Central memory CD8-positive, alpha-beta T cell (primary cell): Measurements from ENCODE around the gene KLK11.
A peak's percentile ranks its signal among the peaks of the same experiment; 100 is the strongest.

Experiments used
- ATAC-seq: fragments of 150-1000 bp; cut with Tn5 transposase; replicated peaks from 2 replicates; pipeline ENCODE4 v1.10.0; 2022; ENCODE audit warnings: mild to moderate bottlenecking, moderate FRiP score, moderate number of reproducible peaks; ENCODE audit not compliant: poor library complexity, severe bottlenecking; ENCODE audit errors: extremely low read depth
- DNase-seq, 2 donors: peaks; one replicate each; pipeline ENCODE4 v3.0.0; 2021; ENCODE audit warnings: low spot score in 2 of 2
- H3K27ac Mint-ChIP-seq: one replicate; pipeline ENCODE4 v1.8.0; 2022; ENCODE audit warnings: low read depth, mild to moderate bottlenecking, moderate library complexity, mixed read lengths
- H3K27me3 Mint-ChIP-seq: one replicate; pipeline ENCODE4 v1.8.0; 2022; ENCODE audit warnings: mixed read lengths
- H3K36me3 Mint-ChIP-seq: one replicate; pipeline ENCODE4 v1.8.0; 2022; ENCODE audit warnings: mild to moderate bottlenecking, moderate library complexity, mixed read lengths; ENCODE audit not compliant: insufficient read depth
- H3K4me1 Mint-ChIP-seq: one replicate; pipeline ENCODE4 v1.8.0; 2022; ENCODE audit warnings: mixed read lengths
- H3K4me3 Mint-ChIP-seq: one replicate; pipeline ENCODE4 v1.8.0; 2022; ENCODE audit warnings: mild to moderate bottlenecking, moderate library complexity, mixed read lengths
- H3K9me3 Mint-ChIP-seq: one replicate; pipeline ENCODE4 v1.8.0; 2022; ENCODE audit warnings: mixed read lengths

KLK11 gene

GRCh38 chr19:51025401-51025800 lies 1.0 kb downstream of the KLK11 start:
- Mint-ChIP-seq H3K27me3 (peaks cover 69% of the 10 kb centered on the region), H3K27ac (no peak overlapping the region), H3K9me3 (no peaks in the 10 kb centered on the region), H3K36me3 (no peaks in the 10 kb centered on the region), H3K4me3 (no peak overlapping the region), H3K4me1 (no peaks in the 10 kb centered on the region)
- no peak for ATAC-seq
- no peak for DNase-seq

DNA sequence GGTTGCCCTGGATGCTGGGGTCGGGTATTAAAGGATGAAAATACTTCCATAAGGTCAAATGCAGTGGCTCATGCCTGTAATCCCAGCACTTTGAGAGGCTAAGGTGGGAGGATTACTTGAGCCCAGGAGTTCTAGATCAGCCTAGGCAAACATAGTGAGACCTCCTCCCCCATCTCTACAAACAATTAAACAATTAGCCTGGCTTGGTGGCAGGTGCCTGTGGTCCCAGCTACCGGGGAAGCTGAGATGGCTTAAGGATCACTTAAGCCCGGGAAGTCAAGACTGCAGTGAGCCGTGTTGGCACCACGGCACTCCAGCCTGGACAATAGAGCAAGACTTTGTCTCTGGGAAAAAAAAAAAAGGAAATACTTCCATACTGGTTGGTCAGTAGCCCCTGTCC lies 1.5 kb downstream of the KLK11 start:
- H3K27ac Mint-ChIP-seq: no peak overlapping the region
- DNase-seq: no peak
- no peaks in the 10 kb centered on the region for H3K36me3 Mint-ChIP-seq
- peaks cover 73% of the 10 kb centered on the region for H3K27me3 Mint-ChIP-seq
- no peak overlapping the region for H3K4me3 Mint-ChIP-seq
- no peaks in the 10 kb centered on the region for H3K9me3 Mint-ChIP-seq
- peaks cover 3% of the 10 kb centered on the region for H3K4me1 Mint-ChIP-seq
- ATAC-seq: no peak

GRCh38 chr19:51023946-51024345 lies 2.5 kb downstream of the KLK11 start:
- peaks cover 6% of the 10 kb centered on the region for H3K4me1 Mint-ChIP-seq
- H3K9me3 Mint-ChIP-seq: no peaks in the 10 kb centered on the region
- DNase-seq (no peak), ATAC-seq (no peak)
- H3K27ac Mint-ChIP-seq: no peak overlapping the region
- peaks cover 73% of the 10 kb centered on the region for H3K27me3 Mint-ChIP-seq
- no peaks in the 10 kb centered on the region for H3K36me3 Mint-ChIP-seq
- no peak overlapping the region for H3K4me3 Mint-ChIP-seq

GRCh38 chr19:51022526-51022925 lies 3.9 kb downstream of the KLK11 start:
- Mint-ChIP-seq H3K27me3 (peaks cover 82% of the 10 kb centered on the region), H3K9me3 (no peaks in the 10 kb centered on the region), H3K4me3 (no peak overlapping the region), H3K27ac (no peak overlapping the region), H3K36me3 (no peaks in the 10 kb centered on the region), H3K4me1 (peaks cover 18% of the 10 kb centered on the region)
- ATAC-seq (no peak), DNase-seq (no peak)

DNA sequence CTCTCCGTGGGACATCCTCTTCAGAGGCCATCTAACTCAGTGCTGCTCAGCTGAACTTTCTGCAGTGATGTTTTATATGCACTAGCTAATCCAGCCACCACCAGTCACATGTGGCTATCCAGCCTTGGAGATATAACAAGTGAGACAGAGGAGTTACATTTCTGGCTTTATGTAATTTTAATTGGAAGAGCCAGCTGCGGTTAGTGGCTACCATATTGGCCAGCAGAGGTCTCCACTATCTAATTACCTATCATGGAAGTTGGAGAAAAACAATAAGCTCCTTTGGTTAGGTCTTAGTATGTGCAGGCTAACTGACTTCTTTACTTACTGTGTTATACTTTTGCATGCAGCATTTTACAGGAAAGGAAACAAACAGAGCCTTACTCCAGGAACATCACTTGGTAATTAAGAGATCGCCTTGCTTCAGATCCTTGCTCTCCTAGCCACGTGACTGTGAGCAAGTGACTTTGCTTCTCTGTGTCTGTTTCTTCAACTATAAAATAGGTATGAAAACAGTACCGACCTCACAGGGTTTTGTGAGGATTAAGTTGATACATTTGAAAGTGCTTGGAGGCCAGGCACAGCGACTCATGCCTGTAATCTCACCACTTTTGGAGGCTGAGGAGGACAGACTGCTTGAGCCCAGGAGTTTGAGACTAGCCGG lies 5.3 kb downstream of the KLK11 start:
- no peak overlapping the region for H3K4me3 Mint-ChIP-seq
- H3K9me3 Mint-ChIP-seq: no peaks in the 10 kb centered on the region
- H3K27me3 Mint-ChIP-seq: peaks cover 82% of the 10 kb centered on the region
- DNase-seq (no peak), ATAC-seq (no peak)
- H3K4me1 Mint-ChIP-seq: peaks cover 27% of the 10 kb centered on the region
- no peak overlapping the region for H3K27ac Mint-ChIP-seq
- no peaks in the 10 kb centered on the region for H3K36me3 Mint-ChIP-seq

- Mint-ChIP-seq H3K36me3 (no peaks in the 10 kb centered on the region), H3K4me3 (peak within 1 kb of the TSS; percentile 73), H3K27me3 (peaks cover 82% of the 10 kb centered on the region), H3K9me3 (no peaks in the 10 kb centered on the region), H3K4me1 (peaks cover 27% of the 10 kb centered on the region), H3K27ac (peak within 1 kb of the TSS; percentile 5)
- ATAC-seq (no peak), DNase-seq (no peak)
Observed at GRCh38 chr19:51019544-51019925, 6.9 kb downstream of the KLK11 start, which contains the start of gene KLK10. TSS of gene KLK10 (minus strand) at chr19:51019709. CDS start at chr19:51019130, 579 bp downstream.

DNA sequence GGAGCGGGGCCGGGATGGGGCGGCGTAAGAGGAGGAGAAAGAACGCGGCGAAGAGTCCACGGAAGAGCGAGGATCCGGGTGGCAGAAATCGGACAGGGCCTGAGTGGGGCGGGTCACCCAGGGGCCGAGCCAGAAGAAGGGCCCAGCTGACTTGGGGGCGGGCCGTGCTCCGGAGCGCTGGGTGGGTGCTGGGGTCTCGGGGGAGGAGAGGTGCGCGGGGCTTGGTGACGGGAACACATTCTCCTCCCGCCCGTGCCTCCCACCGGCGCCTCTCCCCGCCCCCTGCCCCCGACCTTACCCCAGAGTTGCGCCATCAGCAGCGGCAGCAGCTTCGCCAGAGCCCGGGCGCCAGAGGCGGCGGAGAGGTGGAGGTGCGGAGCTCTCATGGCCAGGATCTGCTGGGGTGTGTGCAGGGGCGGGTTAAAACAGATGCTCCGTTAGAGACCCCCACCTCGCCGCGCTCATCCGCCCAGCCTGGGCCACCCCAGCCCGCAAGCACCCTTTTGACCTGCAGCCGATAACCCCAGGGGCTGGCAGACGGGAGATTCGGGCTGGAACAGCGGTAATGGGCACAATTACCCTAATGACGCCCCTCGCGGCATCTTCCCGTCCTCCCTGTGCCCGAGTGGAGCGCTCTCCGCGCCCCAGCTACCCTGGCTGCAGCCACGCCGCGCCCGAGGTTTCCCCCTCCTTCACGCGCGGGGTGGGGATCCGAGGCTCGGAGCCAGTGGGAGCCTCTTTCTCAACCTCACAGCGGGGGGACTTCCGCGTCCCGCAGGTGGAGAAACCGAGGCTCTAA lies 7.5 kb downstream of the KLK11 start:
- peaks cover 27% of the 10 kb centered on the region for H3K4me1 Mint-ChIP-seq
- H3K36me3 Mint-ChIP-seq: no peaks in the 10 kb centered on the region
- H3K4me3 Mint-ChIP-seq: peak overlapping the region; percentile 73
- DNase-seq (no peak), ATAC-seq (no peak)
- H3K9me3 Mint-ChIP-seq: no peaks in the 10 kb centered on the region
- peaks cover 82% of the 10 kb centered on the region for H3K27me3 Mint-ChIP-seq
- no peak overlapping the region for H3K27ac Mint-ChIP-seq

DNA sequence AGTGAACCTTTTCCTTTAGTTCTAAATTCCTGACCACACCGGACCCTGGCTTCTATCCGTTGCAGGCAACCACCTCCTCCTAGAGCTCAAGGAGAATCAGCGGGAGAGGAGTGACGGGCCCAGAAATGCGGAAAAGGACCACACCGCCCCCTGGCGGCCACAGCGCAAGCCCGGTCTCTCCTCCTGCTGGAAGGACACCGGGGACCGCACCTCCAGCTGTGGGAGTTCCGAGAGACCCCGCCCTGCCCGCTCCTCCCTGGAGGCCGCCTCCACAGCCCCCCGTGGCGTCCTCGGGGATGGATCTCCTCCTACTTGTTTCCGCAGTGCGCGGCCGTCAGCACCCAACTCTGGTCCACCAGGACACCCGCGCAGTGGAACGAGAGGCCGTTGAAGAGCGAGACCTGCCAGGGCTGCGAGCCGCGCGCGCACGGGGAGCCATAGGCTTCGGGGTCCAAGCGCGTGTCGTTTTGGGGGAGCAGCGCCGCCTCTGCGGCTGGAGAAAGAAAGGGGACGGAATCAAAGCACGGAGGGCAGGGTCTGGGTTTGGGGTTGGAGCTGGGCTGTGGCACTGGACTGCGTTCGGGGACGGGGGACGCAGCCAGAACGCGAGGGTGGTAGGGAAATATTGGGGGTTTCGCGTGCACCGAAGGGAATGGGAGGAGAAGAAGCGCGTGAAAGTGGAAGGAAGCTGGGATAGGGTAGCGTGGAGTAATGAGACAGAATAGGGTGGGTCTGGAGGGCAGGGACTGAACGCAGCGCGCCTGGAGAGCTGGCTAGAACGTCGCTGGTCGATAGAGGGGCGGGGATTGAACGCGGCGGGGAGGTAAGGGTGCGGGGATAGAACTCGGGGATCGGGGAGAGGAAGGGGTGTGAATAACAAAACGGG lies 9.4 kb downstream of the KLK11 start:
- H3K27ac Mint-ChIP-seq: no peak overlapping the region
- H3K4me1 Mint-ChIP-seq: peaks cover 27% of the 10 kb centered on the region
- peak overlapping the region; percentile 65 for H3K4me3 Mint-ChIP-seq
- ATAC-seq (no peak), DNase-seq (no peak)
- peaks cover 81% of the 10 kb centered on the region for H3K27me3 Mint-ChIP-seq
- H3K9me3 Mint-ChIP-seq: no peaks in the 10 kb centered on the region
- no peaks in the 10 kb centered on the region for H3K36me3 Mint-ChIP-seq

DNA sequence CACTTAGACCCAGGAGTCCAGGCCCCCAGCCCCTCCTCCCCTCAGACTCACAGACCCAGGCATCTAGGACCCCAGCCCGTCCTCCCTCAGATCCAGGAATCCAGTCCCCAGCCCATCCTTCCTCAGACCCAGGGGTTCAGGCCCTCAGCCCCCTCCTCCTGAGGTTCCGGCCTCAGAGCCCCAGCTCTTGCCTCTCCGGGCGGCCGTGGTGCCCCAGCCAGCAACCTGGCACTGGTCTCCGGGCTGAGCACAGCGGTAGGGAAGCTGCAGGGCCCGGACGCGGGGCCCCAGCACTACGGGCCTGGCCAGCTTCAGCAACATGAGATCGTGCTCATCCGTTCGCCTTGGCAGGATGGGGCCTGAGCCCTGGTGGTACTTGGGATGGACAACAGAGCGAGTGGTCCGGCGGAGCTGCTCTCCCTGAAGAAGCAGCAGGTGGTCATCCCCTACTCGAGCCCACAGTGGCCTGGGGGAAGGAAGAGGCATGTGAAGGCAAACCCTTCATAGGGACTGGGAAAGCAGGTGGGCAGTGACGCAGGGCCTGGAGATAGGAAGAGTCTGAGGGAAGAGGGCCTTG lies 10.6 kb downstream of the KLK11 start:
- H3K4me1 Mint-ChIP-seq: peaks cover 27% of the 10 kb centered on the region
- peak overlapping the region; percentile 25 for H3K4me3 Mint-ChIP-seq

DNA sequence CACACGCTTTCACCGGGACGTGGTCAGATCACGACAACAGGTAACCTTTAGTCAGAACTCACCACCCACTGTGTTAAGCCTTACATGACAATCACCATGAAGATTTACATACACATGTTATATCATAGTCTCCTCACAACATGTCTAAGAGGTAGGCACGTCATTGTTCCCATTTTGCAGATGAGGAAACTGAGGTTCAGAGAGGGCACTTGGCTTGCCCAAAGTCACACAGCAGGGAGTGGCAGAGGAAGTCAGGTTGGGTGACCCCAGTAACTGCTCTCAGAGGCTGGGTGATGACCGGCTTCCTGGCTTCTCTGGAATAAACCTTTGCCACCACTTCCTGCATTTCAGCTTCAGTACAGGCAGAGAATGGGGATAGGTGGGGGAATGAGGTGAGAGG lies 12.2 kb downstream of the KLK11 start:
- DNase-seq (no peak), ATAC-seq (no peak)
- Mint-ChIP-seq H3K27ac (no peak overlapping the region), H3K36me3 (no peaks in the 10 kb centered on the region), H3K4me1 (peaks cover 21% of the 10 kb centered on the region), H3K9me3 (no peaks in the 10 kb centered on the region), H3K27me3 (peaks cover 90% of the 10 kb centered on the region), H3K4me3 (no peak overlapping the region)

More for the DNA sequence above, 10.6 kb downstream of the KLK11 start:
- no peak for DNase-seq
- no peaks in the 10 kb centered on the region for H3K9me3 Mint-ChIP-seq
- no peak for ATAC-seq
- no peak overlapping the region for H3K27ac Mint-ChIP-seq
- H3K27me3 Mint-ChIP-seq: peaks cover 86% of the 10 kb centered on the region
- no peaks in the 10 kb centered on the region for H3K36me3 Mint-ChIP-seq

DNA sequence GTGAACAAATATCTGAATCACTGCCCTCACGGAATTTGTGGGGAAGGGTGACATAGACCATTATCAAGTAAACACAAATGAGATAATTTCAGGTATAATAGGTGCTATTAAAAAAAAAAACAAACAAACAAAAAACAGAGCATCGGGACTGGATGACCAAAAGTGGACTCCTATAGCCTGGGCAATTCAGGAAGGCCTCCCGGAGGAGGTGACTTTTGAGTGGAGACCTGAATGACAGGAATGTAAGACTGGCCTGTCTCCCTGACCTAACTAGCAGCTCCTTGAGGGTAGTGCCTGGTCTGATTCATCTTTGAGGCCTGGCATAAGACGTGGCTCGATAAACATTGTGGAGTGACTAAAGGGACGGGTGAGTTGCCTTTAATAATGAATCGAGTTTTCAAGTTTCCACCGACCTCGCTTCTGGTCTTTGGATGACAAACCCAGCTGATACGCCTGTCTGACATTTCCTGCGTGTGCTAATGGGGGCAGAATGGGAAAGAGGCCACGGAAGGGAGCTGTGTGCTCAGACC lies 13.7 kb downstream of the KLK11 start:
- H3K4me3 Mint-ChIP-seq: no peak overlapping the region
- no peak overlapping the region for H3K27ac Mint-ChIP-seq
- peaks cover 83% of the 10 kb centered on the region for H3K27me3 Mint-ChIP-seq
- ATAC-seq: no peak
- no peaks in the 10 kb centered on the region for H3K36me3 Mint-ChIP-seq
- peaks cover 10% of the 10 kb centered on the region for H3K4me1 Mint-ChIP-seq
- DNase-seq: no peak
- no peaks in the 10 kb centered on the region for H3K9me3 Mint-ChIP-seq
